NCI-H2196 (cell line): Measurements from ENCODE around the gene SEMA3A.
"Not testable (repeated sequence)": the region's sequence is repeated elsewhere in the genome, so short reads cannot be mapped to it uniquely, and the experiment has no call there.

ENCODE experiments used
- DNase-seq: peaks from one replicate; lab custom pipeline; 2025; ENCODE audit not compliant: unreplicated experiment; lab: John Stamatoyannopoulos, UW

Gene SEMA3A

DNA sequence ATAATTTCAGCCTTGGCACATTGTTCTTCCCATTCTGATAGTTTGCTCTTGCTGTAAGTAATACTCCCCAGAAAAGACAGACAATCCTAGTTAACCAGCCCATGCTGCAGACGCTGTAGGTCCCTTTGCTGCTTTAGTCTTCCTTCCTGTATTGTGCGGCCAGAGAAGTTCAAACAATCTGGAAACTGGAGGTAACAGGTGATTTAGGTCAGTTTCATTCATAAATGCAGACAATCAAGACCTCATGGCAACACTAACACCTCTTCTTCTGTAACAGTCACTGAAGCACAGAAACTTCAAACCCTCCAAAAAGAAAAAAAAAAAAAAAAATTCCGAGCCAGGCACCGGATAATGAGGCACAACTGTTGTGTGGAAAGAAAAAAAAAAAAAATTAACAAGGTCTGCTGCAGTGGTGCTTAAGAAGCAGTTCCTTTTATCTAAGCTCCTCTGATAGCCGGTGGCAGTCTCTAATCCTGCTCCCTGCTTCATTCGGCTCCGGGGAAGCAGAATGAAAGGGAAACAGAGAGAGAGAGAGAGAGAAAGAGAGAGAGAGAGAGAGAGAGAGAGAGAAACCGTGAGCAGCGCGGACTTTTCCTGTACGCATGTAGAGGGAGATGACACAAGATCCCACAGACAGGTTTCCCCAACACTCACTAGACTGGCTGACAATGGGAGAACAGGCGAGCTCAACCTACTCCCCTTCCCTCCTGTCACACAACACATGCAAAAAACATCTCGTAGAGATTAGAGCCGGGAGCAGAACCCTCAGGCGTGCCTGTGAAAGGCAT, at the start of gene SEMA3A:
SEMA3A (minus strand) TSS at position 306 of the 788 bp plus-strand sequence; CDS start at position 103, 203 bp downstream.
- no peak for DNase-seq

DNA sequence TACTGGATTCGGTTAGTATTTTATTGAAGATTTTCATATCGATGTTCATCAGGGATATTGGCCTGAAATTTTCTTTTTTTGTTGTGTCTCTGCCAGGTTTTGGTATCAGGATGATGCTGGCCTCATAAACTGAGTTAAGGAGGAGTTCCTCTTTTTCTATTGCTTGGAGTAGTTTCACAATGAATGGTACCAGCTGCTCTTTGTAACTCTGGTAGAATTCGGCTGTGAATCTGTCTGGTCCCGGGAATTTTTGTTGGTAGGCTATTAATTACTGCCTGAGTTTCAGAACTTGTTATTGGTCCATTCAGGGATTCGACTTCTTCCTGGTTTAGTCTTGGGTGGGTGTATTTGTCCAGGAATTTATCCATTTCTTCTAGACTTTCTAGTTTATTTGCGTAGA, 48.4 kb upstream of the SEMA3A start:
- not testable (repeated sequence) for DNase-seq

DNA sequence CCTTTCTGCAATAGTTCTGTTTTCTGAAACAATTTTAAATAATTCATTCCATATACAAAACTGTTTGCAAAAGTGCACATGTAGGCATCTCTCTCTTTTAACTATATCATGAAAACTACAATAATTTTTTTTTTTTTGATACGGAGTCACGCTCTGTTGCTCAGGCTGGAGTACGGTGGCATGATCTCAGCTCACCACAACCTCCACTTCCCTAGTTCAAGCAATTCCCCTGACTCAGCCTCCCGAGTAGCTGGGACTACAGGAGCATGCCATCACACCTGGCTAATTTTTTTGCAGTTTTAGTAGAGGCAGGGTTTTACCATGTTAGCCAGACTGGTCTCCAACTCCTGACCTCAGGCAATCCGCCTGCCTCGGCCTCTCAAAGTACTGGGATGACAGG, 44.0 kb upstream of the SEMA3A start:
- DNase-seq, result no peak

DNA sequence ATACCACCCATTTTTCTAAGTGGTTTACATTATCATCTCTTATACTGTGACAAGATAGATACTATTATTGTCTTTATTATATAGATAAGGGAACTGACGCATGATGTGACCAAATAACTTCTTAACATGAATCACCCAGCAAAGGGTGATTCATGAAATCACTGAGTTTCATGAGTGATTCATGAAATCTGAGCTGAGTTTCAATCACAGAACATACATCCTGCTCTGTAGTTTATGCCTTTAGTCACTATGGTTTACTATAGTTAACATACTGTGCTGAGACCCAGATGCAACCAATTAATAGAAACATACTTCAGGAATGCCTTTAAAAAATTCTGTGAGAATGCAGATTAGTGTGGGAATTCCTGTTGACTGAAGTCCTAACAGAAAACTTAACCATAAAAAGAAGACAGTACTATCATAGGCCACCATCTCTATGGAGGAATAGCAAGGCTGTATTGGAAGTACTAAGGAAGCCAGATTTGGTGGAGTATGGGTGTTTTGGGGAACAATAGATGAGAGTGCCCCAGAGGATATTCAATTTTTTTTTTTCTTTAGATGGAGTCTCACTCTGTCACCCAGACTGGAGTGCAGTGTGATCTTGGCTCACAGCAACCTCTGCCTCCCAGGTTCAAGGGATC, 43.1 kb upstream of the SEMA3A start:
- DNase-seq, result no peak

DNA sequence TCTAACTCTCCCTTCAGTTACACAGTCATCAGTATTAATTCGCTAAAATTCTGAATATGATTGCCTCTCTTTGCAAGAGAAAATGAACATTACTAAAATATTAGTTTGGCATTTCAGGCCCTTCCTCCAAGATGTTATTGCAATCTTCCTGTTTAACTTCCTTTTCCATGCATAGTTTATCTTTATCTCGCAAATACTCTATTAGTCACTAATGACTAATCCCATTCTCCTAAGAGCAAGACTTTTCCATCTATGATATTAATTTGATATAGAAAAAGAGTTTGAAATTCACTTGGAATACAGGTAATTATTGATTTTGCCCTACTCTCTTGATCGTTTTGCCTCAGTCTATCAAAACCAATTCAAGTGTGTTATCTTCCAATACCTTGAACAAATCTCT, 41.8 kb upstream of the SEMA3A start:
- DNase-seq, result no peak

DNA sequence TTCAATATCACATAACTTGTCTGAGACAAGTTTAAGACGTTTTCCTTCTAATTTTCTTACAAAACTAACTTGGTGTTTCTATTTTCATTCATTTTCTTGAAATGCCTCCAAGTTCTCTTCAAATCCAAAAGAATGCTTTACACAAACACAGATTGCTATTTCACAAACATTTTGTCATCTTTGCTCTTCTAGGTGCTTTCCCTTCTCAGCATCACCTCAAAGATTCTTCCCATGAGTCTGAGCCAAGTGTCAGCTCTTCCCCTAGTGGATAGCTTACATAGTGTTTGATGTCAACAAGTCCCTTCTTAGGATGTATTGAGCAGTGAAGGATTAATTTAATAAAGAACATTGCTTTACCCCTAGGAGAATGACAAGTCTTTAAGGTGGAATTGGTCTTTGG, 38.1 kb upstream of the SEMA3A start:
- DNase-seq, result no peak

DNA sequence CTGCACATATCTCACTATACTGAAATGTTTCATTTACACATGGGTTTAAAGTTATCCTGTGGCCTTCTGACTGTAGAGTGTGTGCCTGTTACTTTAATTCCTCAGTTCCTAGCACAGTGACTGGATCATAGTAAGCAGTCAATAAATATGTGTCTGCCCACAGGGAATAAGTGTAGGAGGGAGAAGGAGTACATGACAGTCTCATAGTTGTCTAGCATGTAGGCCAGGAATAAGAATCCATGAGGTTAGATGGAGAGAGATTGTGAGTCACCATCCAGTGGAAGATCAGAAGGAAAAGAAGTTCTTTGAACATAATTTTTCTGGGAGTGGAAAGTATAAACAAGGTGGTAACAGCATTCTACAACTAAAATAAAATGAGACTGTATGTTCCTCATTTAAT, 36.6 kb upstream of the SEMA3A start:
- DNase-seq, result no peak

DNA sequence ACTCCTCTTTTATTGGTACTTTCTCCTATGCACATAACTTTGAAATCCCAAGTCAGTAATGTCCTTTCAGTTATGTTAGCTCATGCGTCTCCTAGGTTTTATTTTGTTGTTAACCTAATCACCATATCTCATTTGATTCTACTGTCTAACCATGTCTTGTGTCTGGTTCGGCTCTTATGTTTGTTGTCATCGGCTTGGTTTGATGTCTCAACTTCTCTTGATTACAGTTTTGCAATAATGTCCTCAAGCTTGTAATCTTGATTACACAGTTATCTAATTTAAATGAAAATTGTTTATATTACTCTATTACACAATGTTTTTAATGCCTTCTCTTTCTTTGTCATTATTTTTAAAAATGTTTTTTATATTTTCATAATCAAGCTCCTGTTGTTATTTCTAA, 35.9 kb upstream of the SEMA3A start:
- no peak for DNase-seq

DNA sequence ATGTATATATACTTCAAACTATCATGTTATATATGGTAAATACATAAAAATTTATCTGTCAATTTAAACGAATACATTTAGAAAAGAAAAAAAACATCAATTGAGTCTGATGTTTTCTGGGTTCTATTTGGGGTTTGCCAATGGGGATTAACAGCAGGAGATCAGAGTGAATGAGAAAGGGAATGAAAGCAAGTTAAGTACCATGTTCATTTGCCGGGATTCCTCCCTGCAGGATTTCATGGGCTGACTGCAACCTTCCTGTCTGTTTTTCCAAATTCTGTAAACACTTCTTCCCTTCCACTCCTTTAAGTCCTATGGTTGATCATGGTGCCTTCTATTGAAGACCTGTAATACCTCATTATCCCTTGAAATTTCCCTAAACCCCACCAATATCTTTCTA, 33.9 kb upstream of the SEMA3A start:
- no peak for DNase-seq

DNA sequence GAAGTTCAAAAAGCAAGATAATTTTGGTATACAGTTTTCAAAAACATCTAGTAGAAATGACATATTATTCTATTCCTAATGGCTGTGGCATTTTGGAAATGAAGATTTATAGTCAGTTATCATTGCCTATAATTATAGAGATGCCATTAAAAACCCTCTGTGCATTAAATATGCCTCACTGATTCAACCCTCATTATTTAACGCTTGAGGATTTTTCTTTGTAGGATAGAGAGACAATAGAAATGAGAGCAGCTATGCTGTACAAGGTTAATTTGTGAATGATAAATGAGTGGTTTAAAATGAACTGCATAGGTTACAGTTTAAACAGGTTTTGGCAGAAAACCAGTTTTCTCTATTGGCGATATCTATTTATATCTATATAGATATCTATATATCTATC, 32.2 kb upstream of the SEMA3A start:
- no peak for DNase-seq

DNA sequence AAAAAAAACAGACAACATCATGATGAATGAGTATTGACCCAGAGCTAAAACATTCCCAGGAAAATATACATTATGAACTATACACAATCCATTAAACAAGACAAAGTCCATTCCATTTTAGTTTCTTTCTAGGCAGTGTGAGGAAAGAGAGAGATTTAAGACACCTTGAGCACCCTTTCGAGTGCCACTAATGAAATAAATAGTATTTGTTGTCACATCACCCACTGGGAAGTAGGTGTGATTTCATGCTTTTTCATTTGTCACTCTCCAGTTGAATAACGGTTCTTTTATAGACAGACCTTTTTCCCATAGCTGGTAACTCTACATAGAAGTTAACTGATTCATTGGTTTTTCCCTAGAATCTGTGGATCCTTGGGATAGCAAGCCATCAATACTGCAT, 29.9 kb upstream of the SEMA3A start:
- no peak for DNase-seq

DNA sequence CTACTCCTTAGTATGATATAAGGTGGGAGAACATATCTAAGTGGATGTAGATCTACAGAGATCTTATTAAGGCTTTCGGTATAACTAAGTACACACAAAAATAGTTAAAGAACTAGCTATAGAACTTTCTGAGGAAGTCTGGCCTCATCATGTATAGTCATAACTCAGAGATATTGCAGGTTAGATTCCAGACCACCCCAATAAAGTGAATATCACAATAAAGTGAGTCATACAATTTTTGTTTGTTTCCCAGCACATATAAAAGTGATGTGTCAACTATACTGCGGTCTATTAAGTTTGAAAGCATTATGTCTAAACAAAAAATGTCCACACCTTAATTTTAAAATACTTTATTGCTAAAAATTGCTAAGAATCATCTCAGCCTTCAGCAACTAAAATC, 24.7 kb upstream of the SEMA3A start:
- DNase-seq, result no peak

DNA sequence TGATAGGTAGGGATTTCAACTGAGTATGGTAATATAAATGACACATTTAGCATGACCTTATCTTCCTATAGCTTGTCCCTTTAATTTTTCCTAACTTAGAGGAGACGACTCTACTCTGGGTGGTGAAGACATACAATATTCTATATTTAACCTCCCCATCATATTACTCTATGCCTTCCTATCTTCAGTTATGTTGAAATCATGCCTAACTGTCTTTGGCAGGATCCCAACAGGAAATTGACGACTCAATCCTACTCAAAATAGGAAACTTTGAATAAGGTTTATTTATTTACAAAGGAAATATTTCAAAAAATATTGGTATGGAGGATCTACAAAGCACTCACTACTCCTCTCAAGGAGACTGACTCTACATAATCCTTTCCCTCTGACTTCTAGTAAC, 24.1 kb upstream of the SEMA3A start:
- DNase-seq, result no peak

DNA sequence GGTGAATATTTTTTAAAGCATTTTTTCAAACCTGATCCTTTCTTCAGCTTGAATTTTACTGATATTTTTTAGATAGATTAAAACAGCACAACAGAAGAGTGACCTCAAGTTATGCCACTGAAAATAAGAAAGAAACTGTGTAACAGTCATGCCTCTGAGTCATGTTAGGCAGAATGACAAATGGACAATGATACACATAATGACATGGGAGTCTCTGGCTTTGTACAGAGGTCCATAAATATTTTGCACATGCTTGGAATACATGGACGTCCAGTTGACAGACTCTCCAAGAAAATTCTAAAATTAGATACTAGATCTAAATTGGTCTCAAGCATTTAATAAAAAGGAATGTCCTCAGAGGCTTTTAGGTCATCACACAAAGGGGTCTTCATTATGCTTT, 21.9 kb upstream of the SEMA3A start:
- no peak for DNase-seq

DNA sequence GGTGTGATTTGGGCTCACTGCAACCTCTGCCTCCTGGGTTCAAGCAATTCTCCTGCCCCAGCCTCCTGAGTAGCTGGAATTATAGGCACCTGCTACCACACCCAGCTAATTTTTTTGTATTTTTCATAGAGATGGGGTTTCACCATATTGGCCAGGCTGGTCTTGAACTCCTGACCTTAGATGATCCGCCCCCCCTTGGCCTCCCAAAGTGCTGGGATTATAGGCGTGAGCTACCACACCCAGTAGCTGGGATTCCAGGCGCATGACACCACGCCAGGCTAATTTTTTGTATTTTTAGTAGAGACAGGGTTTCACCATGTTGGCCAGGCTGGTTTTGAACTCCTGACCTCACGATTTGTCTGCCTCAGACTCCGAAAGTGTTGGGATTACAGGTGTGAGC, 20.2 kb upstream of the SEMA3A start:
- not testable (repeated sequence) for DNase-seq

DNA sequence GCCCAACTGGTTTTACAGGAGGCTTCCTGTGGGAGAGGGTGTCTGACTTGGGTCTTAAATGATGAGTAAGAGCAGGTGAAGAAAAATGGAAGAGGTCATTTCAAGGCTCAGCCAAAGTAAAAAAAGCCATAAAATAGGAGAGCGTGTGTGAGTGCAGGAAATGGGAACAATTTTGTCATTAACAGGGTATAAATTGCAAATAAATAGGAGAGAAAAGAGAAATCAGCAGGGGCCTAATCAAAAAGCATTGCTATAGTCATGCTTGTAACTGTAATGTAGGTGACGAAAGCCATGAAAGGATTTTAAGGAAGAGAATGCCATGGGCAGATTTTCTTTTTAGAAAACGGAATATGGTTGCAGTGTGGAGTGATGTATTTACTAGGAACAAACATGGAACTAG, 15.7 kb upstream of the SEMA3A start:
- DNase-seq, result no peak

DNA sequence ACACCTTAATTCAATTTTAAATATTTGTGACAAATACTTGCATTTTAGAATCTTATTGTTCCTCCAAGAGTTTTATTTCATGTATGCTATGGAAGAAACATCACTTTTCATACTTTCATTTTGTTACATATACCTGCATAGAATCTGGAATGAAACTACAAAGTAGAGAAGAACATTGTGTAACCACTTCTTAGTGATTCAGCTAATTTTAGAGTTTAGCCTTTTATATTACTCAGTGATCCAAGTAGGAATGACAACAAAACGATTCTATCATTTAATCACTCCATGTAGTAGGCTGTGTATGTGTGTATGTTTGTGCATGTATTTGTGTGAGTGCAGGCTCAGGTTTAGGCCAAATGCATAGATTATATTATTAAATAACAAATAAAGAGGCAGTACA, 14.4 kb upstream of the SEMA3A start:
- DNase-seq, result no peak

DNA sequence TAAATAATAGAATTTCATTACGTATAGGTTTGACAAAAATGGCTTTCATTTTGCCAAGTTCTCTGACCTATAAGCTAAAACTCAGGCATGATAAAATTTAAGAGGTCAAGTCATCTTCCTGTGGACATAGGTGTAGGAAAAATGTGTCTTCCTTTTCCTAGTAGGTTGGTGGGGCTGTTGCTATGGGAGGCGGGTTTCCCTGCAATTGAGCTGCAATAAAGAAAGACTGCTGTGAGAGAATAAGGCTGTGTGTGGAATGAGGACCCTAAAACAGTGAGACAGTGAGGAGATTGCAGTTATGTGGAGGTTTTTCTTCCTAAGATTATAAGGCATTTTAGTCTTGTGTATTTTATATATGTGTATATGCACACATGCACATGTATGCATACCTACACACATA, 13.0 kb upstream of the SEMA3A start:
- no peak for DNase-seq

DNA sequence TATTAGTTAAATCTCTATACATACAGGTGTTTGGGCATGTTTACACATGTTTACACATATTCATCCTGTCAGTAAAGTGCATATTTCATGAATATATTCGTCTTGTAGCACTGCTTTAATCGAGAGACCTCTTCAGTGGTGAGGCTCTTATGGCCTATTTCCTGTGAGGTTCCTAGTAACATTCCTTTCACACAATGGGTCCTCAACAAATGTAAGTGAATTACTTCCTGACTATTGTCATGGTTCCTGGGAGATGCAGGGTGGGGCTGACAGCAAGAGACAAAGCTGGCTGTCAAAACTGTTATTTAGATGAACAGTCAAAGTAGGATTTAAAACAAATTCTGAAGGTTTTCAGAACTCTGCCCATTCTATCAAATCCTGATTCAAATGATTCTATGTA, 12.4 kb upstream of the SEMA3A start:
- DNase-seq, result no peak

DNA sequence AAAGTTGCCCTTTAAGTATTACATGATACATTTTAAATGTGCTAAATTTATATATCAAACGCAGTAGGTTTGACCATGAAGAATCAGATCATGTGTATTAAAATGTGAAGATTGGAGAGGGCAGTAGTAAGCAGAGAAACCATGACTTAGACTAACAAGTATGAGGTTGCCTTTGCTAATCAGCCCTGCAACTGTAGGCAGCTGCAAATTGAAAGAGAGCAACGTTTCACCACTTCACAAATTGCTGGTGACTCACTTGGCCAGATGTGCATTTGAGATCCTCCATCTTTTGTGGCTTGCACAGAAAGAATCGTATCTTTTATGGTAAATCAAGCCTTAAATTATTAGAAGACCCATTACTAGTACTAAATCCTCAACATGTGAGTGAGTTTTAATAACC, 10.1 kb upstream of the SEMA3A start:
- DNase-seq, result no peak

DNA sequence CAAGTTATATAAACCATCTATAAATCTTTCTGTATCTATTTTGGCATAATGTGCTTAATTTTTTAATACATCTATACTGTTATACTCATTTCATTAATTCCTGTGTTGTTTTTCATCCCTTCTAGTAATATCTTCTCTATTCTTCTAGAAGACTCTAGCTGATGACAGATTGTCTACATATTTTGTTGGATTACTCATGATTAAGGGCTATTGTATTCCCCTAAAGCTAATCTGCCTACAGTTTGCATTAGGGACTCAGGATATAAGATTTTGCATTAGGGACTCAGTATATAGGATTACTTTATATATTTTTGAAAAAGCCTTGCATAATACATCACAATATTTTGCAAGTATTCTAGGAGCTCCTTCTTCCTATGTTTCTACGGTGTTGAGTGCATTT, 8.3 kb upstream of the SEMA3A start:
- DNase-seq, result no peak

DNA sequence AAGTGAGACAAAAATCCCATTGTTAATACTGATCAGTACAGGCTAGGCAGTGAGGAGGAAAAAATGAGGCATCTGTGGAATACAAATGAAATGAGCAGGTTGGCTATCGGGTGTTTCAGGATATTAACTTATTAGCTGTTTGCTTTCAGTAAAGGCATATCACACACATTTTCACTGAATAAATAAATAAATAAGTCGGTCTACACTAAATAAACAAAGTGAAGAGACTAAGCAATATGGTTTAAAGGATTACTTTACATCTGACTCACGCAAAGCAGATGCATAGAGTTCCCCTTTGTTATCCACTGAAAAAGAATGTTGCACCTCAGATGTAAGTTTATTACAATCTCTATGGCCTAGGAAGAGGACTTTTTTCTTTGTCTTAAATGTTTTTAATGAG, 6.3 kb upstream of the SEMA3A start:
- no peak for DNase-seq

DNA sequence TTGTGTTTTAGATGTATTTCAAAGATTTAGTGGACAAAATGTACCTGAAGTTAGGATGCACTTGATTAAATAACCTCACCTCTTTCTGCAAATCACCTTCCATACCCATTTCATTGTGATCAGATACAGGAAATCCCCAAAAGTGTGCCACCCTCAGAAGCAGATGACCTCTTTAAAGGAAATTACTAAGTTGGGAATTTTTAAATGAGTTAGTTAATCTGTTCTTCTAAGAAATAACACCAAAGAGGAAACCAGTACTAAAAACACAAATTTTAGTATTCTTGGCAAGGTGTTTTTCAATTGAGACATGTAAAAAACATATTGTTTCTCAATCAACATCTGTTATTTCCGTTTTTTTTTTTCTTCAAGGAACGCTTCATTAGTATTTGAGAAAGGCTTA, 4.6 kb upstream of the SEMA3A start:
- DNase-seq, result no peak
